ENCODE measurements around the gene RASA3. TPM values are rescaled to one million over a fixed set of nuclear protein-coding genes. Genes with fewer than 3 reads are reported as not detected.
"Not testable (repeated sequence)": the region's sequence is repeated elsewhere in the genome, so short reads cannot be mapped to it uniquely, and the experiment has no call there.

The RASA3 gene
- total RNA-seq, 4 donors from 2014 or later: 28.1 to 73.4 (median 56.8) TPM

DNA sequence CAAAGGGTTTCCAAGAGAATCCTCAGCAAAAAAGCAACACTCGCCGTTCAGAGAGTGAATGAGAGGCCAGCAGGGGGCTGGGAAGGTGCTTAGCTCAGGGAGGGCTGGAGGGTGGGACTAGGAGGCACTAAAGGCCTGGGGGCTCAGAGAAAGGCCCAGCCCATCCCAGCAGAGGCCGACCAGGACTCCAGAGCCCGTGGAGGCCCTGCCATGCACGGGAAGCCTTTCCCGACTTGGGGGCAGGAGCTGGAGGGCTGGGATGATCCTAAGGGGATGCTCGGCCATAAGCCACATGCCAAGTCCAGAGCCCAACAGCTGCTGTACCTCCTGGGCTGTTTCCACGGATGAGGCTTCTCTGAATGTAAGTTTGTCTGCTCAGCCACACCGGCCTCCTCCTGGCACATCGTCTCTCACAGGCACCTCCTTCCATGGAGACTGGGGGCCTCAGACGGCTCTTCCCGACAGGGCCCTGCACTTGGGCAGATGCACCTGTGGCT, 19.5 kb downstream of the RASA3 start:
- TF ChIP-seq, protein P1, sequence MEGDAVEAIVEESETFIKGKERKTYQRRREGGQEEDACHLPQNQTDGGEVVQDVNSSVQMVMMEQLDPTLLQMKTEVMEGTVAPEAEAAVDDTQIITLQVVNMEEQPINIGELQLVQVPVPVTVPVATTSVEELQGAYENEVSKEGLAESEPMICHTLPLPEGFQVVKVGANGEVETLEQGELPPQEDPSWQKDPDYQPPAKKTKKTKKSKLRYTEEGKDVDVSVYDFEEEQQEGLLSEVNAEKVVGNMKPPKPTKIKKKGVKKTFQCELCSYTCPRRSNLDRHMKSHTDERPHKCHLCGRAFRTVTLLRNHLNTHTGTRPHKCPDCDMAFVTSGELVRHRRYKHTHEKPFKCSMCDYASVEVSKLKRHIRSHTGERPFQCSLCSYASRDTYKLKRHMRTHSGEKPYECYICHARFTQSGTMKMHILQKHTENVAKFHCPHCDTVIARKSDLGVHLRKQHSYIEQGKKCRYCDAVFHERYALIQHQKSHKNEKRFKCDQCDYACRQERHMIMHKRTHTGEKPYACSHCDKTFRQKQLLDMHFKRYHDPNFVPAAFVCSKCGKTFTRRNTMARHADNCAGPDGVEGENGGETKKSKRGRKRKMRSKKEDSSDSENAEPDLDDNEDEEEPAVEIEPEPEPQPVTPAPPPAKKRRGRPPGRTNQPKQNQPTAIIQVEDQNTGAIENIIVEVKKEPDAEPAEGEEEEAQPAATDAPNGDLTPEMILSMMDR (IDR thresholded peaks at IDR 0.05): no peak
- ATAC-seq (ENCODE audit: low FRiP score): no peak
- DNase-seq (ENCODE audit: low spot score): no peak

DNA sequence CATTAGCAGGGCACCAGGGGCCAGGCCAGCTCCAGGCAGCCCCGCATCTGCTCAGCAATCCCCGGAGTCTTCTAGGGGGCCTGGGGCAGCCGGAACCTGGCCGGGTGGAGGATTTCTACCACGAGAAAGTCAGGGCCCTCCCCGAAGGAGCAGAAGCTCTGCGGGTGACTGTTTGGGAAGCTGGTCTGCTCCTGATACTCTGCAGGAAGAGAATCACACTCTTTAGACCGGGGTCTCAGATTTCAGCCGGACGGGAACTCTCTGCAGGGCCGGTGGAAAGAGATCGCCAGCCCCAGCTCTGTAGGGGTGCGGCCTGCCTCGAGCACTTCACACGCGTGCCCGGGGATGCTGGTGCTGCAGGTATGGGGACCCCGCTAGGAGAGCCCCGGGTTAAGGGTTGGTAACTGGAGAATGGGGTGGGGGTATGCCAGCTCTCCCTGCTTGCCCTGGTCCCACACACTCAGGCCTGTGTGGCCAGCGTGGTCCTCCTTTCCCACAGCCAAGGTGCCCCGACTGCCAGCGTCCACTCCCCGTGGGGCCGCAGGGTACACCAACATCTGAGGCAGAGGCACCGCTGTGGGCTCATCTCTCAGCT, 20.1 kb downstream of the RASA3 start:
- DNase-seq (ENCODE audit: low spot score): peak; percentile 17

DNA sequence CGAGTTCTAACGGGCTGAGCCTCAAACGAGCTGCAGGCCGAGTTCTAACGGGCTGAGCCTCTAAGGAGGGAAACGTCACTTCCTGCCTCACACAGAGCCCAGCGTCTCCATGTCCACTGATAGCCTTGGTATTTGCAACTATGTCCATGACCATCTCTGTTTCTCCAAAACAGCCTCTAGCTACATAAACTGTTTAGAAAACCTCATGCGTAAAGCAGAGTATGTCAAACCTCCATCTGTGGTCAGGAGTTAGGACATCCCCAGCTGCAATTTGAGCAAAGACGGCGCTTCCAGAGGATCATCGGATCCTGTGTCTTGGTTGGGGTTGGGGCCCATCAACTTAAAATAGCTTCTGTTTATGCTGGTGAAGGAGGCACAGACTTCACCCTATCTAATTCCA, 20.8 kb downstream of the RASA3 start:
- DNase-seq (ENCODE audit: low spot score) (peak; percentile 18), ATAC-seq (ENCODE audit: low FRiP score) (no peak)
- TF ChIP-seq, protein P1 (IDR thresholded peaks at IDR 0.05): no peak

More for the DNA sequence above, 20.1 kb downstream of the RASA3 start:
- ATAC-seq (ENCODE audit: low FRiP score): no peak
- TF ChIP-seq, protein P1 (IDR thresholded peaks at IDR 0.05): no peak

DNA sequence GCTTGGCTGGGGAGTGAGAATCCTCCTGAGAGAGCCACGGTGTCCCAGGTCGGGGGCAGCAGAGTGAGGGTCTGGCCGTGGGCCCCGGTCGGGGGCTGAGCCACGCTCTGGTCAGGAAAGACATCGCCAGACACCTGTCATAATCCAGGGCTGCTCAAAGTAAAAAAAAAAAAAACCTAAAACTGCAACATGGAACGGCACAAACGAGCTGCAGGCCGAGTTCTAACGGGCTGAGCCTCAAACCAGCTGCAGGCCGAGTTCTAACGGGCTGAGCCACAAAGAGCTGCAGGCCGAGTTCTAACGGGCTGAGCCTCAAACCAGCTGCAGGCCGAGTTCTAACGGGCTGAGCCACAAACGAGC, 21.6 kb downstream of the RASA3 start:
- DNase-seq (ENCODE audit: low spot score); ATAC-seq (ENCODE audit: low FRiP score): not testable (repeated sequence)

DNA sequence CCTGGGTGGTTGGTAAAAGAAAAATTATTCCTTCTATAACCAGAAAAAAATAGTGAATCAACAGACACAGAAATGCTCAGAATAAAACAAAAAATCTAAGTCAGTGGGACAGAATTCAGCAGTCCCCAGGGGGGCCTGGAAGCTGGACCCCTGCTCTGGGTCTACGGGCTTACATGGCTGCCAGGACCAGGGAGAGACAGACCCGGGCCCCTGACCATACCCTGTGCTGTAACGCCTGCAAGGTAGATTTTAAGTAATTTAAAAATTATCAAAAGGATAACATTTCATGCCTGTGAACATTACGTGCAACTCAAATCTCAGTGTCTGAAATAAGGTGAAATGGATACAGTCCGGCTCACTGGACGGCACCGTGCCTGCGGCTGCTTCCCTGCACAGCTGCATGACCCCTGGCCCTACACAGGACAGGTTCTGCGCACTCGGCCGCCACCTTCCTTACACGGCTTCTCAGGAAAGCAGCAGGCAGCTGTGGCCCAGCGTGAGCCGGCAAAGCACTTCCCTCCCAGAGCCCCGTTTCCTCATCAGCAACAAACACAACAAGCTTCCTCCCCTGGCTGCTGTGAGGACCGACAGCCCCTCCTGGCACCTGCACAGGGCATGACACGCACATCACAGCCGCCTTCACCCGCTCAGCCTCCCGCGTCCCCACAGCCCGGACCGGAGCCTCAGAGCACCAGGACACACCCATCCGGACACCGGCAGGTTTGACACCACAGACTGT, 22.2 kb downstream of the RASA3 start:
- TF ChIP-seq, protein P1 (IDR thresholded peaks at IDR 0.05): no peak
- DNase-seq (ENCODE audit: low spot score): peak; percentile 22
- no peak for ATAC-seq (ENCODE audit: low FRiP score)

DNA sequence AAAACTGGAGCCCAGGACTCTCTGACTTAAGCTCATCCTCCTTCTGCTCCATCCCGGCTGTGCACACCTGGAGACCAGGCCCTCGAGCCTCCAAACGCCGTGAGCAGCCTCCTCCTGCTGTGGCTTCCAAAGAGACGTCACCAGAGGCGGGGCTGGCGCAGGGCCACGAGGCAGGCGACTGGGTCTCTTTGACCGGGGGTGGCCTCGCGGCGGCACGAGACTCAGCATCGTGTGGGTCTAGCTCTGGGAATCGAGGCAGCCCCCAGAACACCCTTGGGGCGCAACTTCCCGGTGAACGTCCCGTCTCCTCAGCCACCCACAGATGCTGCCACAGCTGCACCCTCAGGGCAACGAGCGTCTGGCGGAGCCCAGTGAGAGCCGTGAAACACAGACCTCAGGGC, 22.8 kb downstream of the RASA3 start:
- no peak for ATAC-seq (ENCODE audit: low FRiP score)
- DNase-seq (ENCODE audit: low spot score): peak; percentile 12
- TF ChIP-seq, protein P1 (IDR thresholded peaks at IDR 0.05): no peak

DNA sequence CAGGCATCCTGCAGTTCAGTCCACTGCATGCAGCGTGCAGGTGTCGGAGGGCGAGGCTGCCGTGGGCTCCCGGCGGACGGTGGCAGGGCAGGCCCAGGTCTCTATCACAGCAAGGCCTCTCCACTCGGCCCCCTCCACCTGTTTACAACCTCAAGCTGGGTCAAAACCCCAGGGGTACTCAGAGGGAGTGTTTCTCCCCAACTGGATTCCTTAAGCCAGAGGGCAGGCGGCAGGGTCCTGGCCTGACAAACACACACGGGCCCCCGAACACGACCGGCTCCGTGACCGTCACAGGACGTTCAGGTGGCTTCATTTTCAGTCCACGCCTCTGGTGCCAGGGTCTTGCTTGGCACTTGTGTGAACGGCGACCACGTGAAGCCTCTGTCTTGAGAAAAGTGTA, 23.5 kb downstream of the RASA3 start:
- DNase-seq (ENCODE audit: low spot score): peak; percentile 20
- no peak for ATAC-seq (ENCODE audit: low FRiP score)
- TF ChIP-seq, protein P1 (IDR thresholded peaks at IDR 0.05): no peak
